CD1c-positive myeloid dendritic cell (primary cell): ENCODE measurements around the gene VPS16.

ENCODE experiments used
- DNase-seq: peaks from one replicate; pipeline ENCODE4 v3.0.0-alpha.2; 2016; ENCODE audit errors: extremely low spot score

Gene VPS16

GRCh38 chr20:2834401-2835110, 6.0 kb upstream of the VPS16 start:
- peak; percentile 35 for DNase-seq

- DNase-seq: no peak
Observed at GRCh38 chr20:2835331-2835796, 5.2 kb upstream of the VPS16 start.

- DNase-seq: no peak
Observed at GRCh38 chr20:2836035-2836434, 4.5 kb upstream of the VPS16 start.

GRCh38 chr20:2837221-2837960, 3.2 kb upstream of the VPS16 start:
- no peak for DNase-seq

- no peak for DNase-seq
Observed at GRCh38 chr20:2838170-2838797, 2.3 kb upstream of the VPS16 start.

- no peak for DNase-seq
Observed at GRCh38 chr20:2838847-2839671, 1.5 kb upstream of the VPS16 start.

- no peak for DNase-seq
Observed at GRCh38 chr20:2839732-2840137, 810 bp upstream of the VPS16 start.

GRCh38 chr20:2840967-2841531, 504 bp downstream of the VPS16 start:
- DNase-seq: peak; percentile 48

- DNase-seq: no peak
Observed at GRCh38 chr20:2845607-2846006, 5.1 kb downstream of the VPS16 start.

GRCh38 chr20:2846698-2847097, 6.2 kb downstream of the VPS16 start:
- DNase-seq: no peak

GRCh38 chr20:2847802-2848201, 7.3 kb downstream of the VPS16 start:
- no peak for DNase-seq

GRCh38 chr20:2849529-2849928, 9.0 kb downstream of the VPS16 start:
- DNase-seq: peak; percentile 6

GRCh38 chr20:2851086-2851485, 10.5 kb downstream of the VPS16 start:
- no peak for DNase-seq

GRCh38 chr20:2858591-2858990, 18.0 kb downstream of the VPS16 start:
- no peak for DNase-seq

- DNase-seq: no peak
Observed at GRCh38 chr20:2859330-2860121, 19.0 kb downstream of the VPS16 start.

- no peak for DNase-seq
Observed at GRCh38 chr20:2864626-2865025, 24.1 kb downstream of the VPS16 start.

GRCh38 chr20:2865101-2865500, 24.6 kb downstream of the VPS16 start:
- DNase-seq: no peak

- no peak for DNase-seq
Observed at GRCh38 chr20:2865630-2866029, 25.1 kb downstream of the VPS16 start.

GRCh38 chr20:2866236-2866635, 25.7 kb downstream of the VPS16 start:
- no peak for DNase-seq

- peak; percentile 7 for DNase-seq
Observed at GRCh38 chr20:2867081-2867864, 26.7 kb downstream of the VPS16 start.
